A673 (cell line): ENCODE measurements around the gene ZDHHC1.

Source experiments
- EZH2 ChIP-seq: fragments of 200-600 bp; sonication (generic); IDR thresholded peaks from 2 replicates; pipeline ENCODE4 v1.6.1; 2017; ENCODE audit warnings: borderline replicate concordance, low read depth, mild to moderate bottlenecking, mixed read lengths, antibody characterized with exemption, low read length; ENCODE audit not compliant: poor library complexity, severe bottlenecking
- TF ChIP-seq, protein P1 (sequence below): fragments of 300-800, 200-600 bp; sonication (generic); conservative IDR thresholded peaks from 2 replicates; pipeline ENCODE4 v1.5.1; 2017; ENCODE audit warnings: low read depth, mild to moderate bottlenecking, antibody characterized with exemption, low read length, moderate library complexity, mixed read lengths

- TF ChIP-seq, protein P1, sequence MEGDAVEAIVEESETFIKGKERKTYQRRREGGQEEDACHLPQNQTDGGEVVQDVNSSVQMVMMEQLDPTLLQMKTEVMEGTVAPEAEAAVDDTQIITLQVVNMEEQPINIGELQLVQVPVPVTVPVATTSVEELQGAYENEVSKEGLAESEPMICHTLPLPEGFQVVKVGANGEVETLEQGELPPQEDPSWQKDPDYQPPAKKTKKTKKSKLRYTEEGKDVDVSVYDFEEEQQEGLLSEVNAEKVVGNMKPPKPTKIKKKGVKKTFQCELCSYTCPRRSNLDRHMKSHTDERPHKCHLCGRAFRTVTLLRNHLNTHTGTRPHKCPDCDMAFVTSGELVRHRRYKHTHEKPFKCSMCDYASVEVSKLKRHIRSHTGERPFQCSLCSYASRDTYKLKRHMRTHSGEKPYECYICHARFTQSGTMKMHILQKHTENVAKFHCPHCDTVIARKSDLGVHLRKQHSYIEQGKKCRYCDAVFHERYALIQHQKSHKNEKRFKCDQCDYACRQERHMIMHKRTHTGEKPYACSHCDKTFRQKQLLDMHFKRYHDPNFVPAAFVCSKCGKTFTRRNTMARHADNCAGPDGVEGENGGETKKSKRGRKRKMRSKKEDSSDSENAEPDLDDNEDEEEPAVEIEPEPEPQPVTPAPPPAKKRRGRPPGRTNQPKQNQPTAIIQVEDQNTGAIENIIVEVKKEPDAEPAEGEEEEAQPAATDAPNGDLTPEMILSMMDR, result no peak
- TF ChIP-seq EZH2, result no peak
Measured at GRCh38 chr16:67463691-67464090, 47.4 kb upstream of the ZDHHC1 start.
